HG03457 (cell line): Measurements from ENCODE around the gene RASL11A.
"Not testable (repeated sequence)": the region's sequence is repeated elsewhere in the genome, so short reads cannot be mapped to it uniquely, and the experiment has no call there.

Experiments used
- ATAC-seq: cut with Tn5 transposase; IDR thresholded peaks from one replicate; pipeline ENCODE4 v1.9.1; 2021; ENCODE audit warnings: moderate number of reproducible peaks; ENCODE audit not compliant: unreplicated experiment

Gene RASL11A

GRCh38 chr13:27270594-27271520 is at the start of gene RASL11A:
TSS of gene RASL11A (plus strand) at chr13:27270830. CDS start at chr13:27270945, 115 bp downstream.
- ATAC-seq: peak; percentile 59

GRCh38 chr13:27222100-27222499 is 48.5 kb upstream of the RASL11A start:
- not testable (repeated sequence) for ATAC-seq

GRCh38 chr13:27226991-27227390 is 43.6 kb upstream of the RASL11A start:
- ATAC-seq: no peak

GRCh38 chr13:27228131-27228530 is 42.5 kb upstream of the RASL11A start:
- ATAC-seq: no peak

GRCh38 chr13:27229642-27230041 is 41.0 kb upstream of the RASL11A start:
- ATAC-seq: no peak

- ATAC-seq: no peak
Measured at GRCh38 chr13:27233964-27234363, 36.7 kb upstream of the RASL11A start.

GRCh38 chr13:27236478-27236877 is 34.2 kb upstream of the RASL11A start:
- no peak for ATAC-seq

GRCh38 chr13:27242702-27243101 is 27.9 kb upstream of the RASL11A start:
- no peak for ATAC-seq

- no peak for ATAC-seq
Measured at GRCh38 chr13:27245610-27246009, 25.0 kb upstream of the RASL11A start.

- ATAC-seq: no peak
Measured at GRCh38 chr13:27250833-27251165, 19.8 kb upstream of the RASL11A start.

GRCh38 chr13:27251166-27252091 is 19.2 kb upstream of the RASL11A start, which contains the start of gene RPL21:
TSS of gene RPL21 (plus strand) at chr13:27251558. CDS start at chr13:27253777, 2,219 bp downstream.
- peak; percentile 93 for ATAC-seq

GRCh38 chr13:27252467-27252866 is 18.2 kb upstream of the RASL11A start:
- no peak for ATAC-seq

GRCh38 chr13:27257233-27257568 is 13.4 kb upstream of the RASL11A start:
- no peak for ATAC-seq

GRCh38 chr13:27257648-27258253 is 12.9 kb upstream of the RASL11A start:
- ATAC-seq: no peak

GRCh38 chr13:27258637-27259386 is 11.8 kb upstream of the RASL11A start:
- ATAC-seq: no peak

GRCh38 chr13:27259831-27260230 is 10.8 kb upstream of the RASL11A start:
- no peak for ATAC-seq

- ATAC-seq: no peak
Measured at GRCh38 chr13:27261396-27261795, 9.2 kb upstream of the RASL11A start.

GRCh38 chr13:27263438-27263837 is 7.2 kb upstream of the RASL11A start:
- ATAC-seq: no peak

- no peak for ATAC-seq
Measured at GRCh38 chr13:27264181-27264580, 6.4 kb upstream of the RASL11A start.

GRCh38 chr13:27264648-27265047 is 6.0 kb upstream of the RASL11A start:
- ATAC-seq: no peak

- ATAC-seq: no peak
Measured at GRCh38 chr13:27266917-27267316, 3.7 kb upstream of the RASL11A start.
